GM19240 (cell line): ENCODE data around the gene TRIP13.
"Not testable (repeated sequence)": the region's sequence is repeated elsewhere in the genome, so short reads cannot be mapped to it uniquely, and the experiment has no call there.

ENCODE experiments used
- DNase-seq: peaks from one replicate; pipeline ENCODE4 v3.0.0; 2011; ENCODE audit warnings: low spot score; ENCODE audit not compliant: insufficient read length

Gene TRIP13

GRCh38 chr5:891117-891836 is 1.4 kb upstream of the TRIP13 start:
- no peak for DNase-seq

- no peak for DNase-seq
Measured at GRCh38 chr5:891837-892393, 769 bp upstream of the TRIP13 start.

GRCh38 chr5:893137-893506 is 438 bp downstream of the TRIP13 start:
- no peak for DNase-seq

GRCh38 chr5:893711-894110 is 1.0 kb downstream of the TRIP13 start:
- no peak for DNase-seq

- no peak for DNase-seq
Measured at GRCh38 chr5:900781-901180, 8.1 kb downstream of the TRIP13 start.

GRCh38 chr5:902129-902916 is 9.6 kb downstream of the TRIP13 start:
- DNase-seq: no peak

- no peak for DNase-seq
Measured at GRCh38 chr5:903756-904096, 11.0 kb downstream of the TRIP13 start.

- no peak for DNase-seq
Measured at GRCh38 chr5:905139-905642, 12.5 kb downstream of the TRIP13 start.

GRCh38 chr5:907366-907910 is 14.8 kb downstream of the TRIP13 start:
- DNase-seq: no peak

GRCh38 chr5:908172-908571 is 15.5 kb downstream of the TRIP13 start:
- DNase-seq: no peak

- no peak for DNase-seq
Measured at GRCh38 chr5:909086-909485, 16.4 kb downstream of the TRIP13 start.

GRCh38 chr5:909994-910768 is 17.5 kb downstream of the TRIP13 start:
- no peak for DNase-seq

GRCh38 chr5:910769-911160 is 18.1 kb downstream of the TRIP13 start:
- DNase-seq: no peak

- DNase-seq: no peak
Measured at GRCh38 chr5:911601-912000, 18.9 kb downstream of the TRIP13 start.

- no peak for DNase-seq
Measured at GRCh38 chr5:912280-913091, 19.8 kb downstream of the TRIP13 start.

- no peak for DNase-seq
Measured at GRCh38 chr5:914174-914573, 21.5 kb downstream of the TRIP13 start.

- DNase-seq: no peak
Measured at GRCh38 chr5:914612-915011, 21.9 kb downstream of the TRIP13 start.

GRCh38 chr5:915346-915745 is 22.7 kb downstream of the TRIP13 start:
- not testable (repeated sequence) for DNase-seq

GRCh38 chr5:915946-916345 is 23.3 kb downstream of the TRIP13 start:
- no peak for DNase-seq

GRCh38 chr5:916441-917293 is 24.0 kb downstream of the TRIP13 start:
- DNase-seq: no peak
